ENCODE measurements around the gene PRCP.

Gene PRCP

DNA sequence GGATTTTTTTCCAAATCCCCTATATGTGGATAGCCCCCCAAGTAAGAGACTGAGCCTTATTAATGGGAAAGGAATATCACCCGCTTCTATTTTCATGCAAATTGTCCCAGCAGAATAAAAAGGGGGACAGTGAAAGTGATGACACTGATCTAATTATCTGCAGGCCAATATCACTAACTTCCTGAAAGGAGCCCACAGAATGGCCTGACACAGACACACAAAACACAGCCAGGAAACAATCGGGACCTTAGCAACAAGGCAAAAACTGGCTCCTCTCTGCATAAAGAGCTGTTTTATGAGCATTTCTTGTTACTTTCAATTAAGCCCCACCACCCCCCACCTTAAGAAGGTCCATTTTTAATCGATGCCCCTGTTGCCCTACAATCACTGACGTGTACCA is 112.2 kb downstream of the PRCP start:
- DNase-seq (ENCODE audit: low read depth in 2 of 3, low spot score in 2 of 3): no peak

DNA sequence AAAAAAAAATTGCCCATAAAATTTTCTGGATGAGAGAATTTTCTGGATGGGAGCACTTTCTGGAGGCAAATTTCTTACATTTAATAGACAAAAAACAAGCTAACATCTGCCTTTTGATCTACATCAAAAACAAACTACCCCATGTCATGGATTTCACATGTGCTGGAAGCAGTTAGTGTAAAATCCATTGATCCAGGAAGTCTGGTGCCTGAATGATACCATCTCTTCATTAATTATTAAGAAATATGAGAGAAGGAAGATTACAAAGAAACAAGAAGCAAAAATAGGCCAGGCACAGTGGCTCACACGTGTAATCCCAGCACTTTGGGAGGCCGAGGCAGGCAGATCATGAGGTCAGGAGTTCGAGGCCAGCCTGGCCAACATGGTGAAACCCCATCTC is 113.4 kb downstream of the PRCP start:
- DNase-seq (ENCODE audit: low read depth in 2 of 3, low spot score in 2 of 3): no peak

DNA sequence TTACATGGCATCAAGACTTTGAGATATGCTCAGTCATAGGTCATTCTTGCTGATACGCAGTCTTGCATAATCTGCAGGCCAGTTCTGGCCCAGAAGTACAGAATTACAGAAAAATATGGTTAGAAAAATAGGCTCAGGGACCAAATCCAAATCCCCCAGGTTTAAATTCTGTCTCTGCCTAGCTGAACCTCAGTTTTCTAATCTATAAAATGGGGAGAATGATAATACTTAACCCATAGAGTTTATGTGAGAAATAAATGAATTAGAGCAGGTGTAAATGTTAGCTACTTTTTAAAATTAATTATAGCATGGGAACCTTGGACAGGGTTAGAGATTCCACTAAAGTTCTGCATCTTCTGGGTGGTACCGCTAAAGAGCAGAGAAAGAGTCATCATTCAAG is 114.2 kb downstream of the PRCP start:
- no peak for DNase-seq (ENCODE audit: low read depth in 2 of 3, low spot score in 2 of 3)

DNA sequence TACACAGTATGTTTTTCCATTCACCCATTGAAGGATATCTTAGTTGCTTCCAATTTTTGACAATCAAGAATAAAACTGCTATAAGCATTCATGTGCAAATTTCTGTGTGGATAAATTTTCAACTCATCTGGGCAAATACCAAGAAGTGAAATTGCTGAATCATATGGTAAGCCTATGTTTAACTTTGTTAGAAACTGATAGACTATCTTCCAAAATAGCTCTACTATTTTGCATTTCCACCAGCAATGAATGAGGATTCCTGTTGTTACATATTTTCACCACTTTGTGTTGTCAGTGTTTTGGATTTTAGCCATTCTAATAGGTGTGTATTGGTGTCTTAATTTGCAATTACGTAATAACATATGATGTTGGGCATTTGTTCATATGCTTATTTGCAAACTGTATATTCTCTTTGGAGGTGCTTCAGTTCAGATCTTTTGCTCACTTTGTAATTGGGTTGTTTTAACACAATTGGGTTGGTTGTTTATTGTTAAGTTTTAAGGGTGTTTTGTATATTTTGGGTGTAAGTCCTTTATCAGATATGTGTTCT is 117.3 kb downstream of the PRCP start:
- no peak for DNase-seq (ENCODE audit: low read depth in 2 of 3, low spot score in 2 of 3)

DNA sequence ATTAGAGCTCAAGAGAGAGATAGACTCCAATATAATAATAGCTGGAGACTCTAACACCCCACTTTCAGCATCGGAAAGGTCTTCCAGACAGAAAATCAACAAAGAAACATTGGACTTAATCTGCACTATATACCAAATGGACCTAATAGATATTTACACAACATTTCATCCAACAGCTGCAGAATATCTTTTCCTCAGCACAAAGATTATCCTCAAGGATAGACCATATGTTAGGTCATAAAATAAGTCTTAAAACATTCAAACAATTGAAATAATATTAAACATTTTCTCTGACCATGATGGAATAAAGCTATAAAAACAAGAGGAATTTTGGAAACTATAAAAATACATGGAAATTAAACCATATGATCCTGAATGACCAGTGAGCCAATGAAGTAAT is 121.5 kb downstream of the PRCP start:
- no peak for DNase-seq (ENCODE audit: low read depth in 2 of 3, low spot score in 2 of 3)

DNA sequence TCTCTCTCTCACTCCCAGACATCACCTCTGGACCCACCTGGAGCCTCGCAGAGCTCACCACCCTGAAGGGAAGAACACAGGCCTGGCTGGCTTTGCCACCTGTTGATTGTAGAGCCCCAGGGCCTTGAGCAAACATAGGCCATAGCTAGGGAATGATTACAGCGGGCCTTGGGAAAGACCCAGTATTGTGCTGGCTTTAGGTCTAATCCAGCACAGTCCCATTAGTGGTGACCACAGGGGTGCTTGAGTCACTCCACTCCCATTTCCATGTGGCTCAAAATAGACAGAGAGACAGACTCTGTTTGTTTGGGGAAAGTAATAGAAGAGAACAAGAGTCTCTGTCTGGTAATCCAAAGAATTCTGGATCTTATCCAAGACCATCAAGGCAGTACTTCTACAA is 123.9 kb downstream of the PRCP start:
- no peak for DNase-seq (ENCODE audit: low read depth in 2 of 3, low spot score in 2 of 3)

DNA sequence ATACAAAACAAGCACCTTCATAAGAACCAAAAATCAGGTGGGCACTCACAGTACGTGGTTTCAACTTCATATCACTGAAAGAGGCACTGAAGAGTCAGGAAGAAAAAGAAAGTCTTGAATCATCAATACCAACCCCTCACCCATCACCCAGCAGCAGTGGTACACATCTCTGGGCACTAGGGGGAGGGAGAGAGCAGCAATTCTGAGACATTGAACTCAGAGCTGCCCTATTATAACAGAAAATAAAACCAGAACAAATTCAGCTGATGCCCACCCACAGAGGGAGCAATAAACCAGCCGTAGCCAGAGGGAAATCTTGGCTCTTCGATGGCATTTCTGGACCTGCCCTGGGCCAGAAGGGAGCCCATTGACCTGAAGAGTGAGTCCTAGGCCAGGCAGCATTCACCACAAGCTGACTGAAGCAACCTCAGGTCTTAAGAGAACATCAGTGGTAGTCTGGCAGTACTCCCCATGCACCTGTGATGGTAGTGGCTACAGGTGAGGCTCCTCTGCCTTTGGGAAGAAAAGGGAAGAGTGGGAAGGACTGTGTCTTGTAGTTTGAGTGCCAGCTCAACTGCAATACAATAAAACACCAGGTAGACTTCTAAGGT is 124.4 kb downstream of the PRCP start:
- DNase-seq (ENCODE audit: low read depth in 2 of 3, low spot score in 2 of 3): no peak

DNA sequence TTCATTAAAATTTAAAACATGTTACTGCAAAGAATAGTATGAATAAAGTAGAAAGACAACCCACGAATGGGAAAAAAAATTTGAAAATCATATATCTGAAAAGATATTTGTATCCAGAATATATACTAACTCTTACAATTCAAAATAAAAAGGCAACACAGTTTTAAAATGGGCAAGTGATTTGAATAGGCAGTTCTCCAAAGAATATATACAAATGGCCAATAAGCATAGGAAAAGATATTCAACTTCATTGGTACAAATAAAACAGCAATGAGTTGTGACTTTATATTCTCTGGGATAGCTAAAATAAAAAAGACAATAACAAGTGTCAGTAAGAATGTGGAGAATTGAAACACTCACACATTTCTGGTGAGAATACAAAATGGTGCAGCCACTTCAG is 125.0 kb downstream of the PRCP start:
- DNase-seq (ENCODE audit: low read depth in 2 of 3, low spot score in 2 of 3): no peak
